Esophagus squamous epithelium (tissue), 5 donors: Measurements from ENCODE around the gene ZNF366. TPM values are rescaled to one million over a fixed set of nuclear protein-coding genes. Genes with fewer than 3 reads are reported as not detected.

Experiments
- DNase-seq: peaks from one replicate; lab custom pipeline; 2025; lab: John Stamatoyannopoulos, UW
- H3K27ac ChIP-seq, 4 donors: fragments of 200-600 bp; sonication (generic); one replicate each; pipeline ENCODE4 v1.5.1; 2016 to 2019; ENCODE audit warnings: mild to moderate bottlenecking in 1 of 4
- H3K27me3 ChIP-seq, 4 donors: fragments of 200-600 bp; sonication (generic); 1 replicate in 3 of 4; 2 replicates in 1 of 4; pipeline versions ENCODE4 v1.5.1 to v1.6.0; 2017 to 2021; ENCODE audit warnings: antibody characterized with exemption in 1 of 4
- H3K36me3 ChIP-seq, 3 donors: fragments of 200-600 bp; sonication (generic); one replicate each; pipeline ENCODE4 v1.5.1; 2016 to 2019
- H3K4me1 ChIP-seq, 3 donors: fragments of 200-600 bp; sonication (generic); one replicate each; pipeline ENCODE4 v1.5.1; 2017 to 2019
- H3K4me3 ChIP-seq, 4 donors: fragments of 200-600 bp; sonication (generic); 1 replicate in 3 of 4; 2 replicates in 1 of 4; pipeline ENCODE4 v1.5.1; 2016 to 2019; ENCODE audit warnings: mild to moderate bottlenecking in 2 of 4, moderate library complexity in 1 of 4
- H3K9me3 ChIP-seq, 3 donors: fragments of 200-600 bp; sonication (generic); one replicate each; pipeline ENCODE4 v1.5.1; 2016 to 2019
- POLR2A ChIP-seq, 4 donors: fragments of 450-650 bp; IDR thresholded peaks; one replicate each; pipeline ENCODE4 v1.6.1; 2017; ENCODE audit warnings: antibody characterized with exemption in 4 of 4, mild to moderate bottlenecking in 4 of 4, moderate library complexity in 3 of 4
- WGBS, 2 donors: methylation state at CpG; one replicate each; pipeline ENCODE4 v1.1.5; 2018; 5-methylcytosine and 5-hydroxymethylcytosine counted together
- intact Hi-C: fragments of 100-400 bp; cut with DNase I; formaldehyde crosslinking; loops from one replicate; pipeline ENCODE4 v1.15.0; 2022
- total RNA-seq, 4 donors: library from RNA; depleted of rRNA; stranded (reverse); fragments of >200 nt; gene quantifications; one replicate each; pipeline ENCODE4 v1.1.0, GENCODE V29; 2016
- TF ChIP-seq, protein P1 (sequence below), 6 experiments: fragments of 450-650 bp in 4 of 6; fragments of 200-600 bp in 2 of 6; sonication (generic) in 2 of 6; IDR thresholded peaks; one replicate each; pipeline ENCODE4 v1.5.1; 2016 to 2019; ENCODE audit warnings: antibody characterized with exemption in 6 of 6, mild to moderate bottlenecking in 4 of 6, moderate library complexity in 4 of 6
- donor health status: DM: yes; HTN: yes; CAD: no.

Gene ZNF366
- total RNA-seq, 4 donors from 2014 or later = 0.48 to 2.9 (median 1.4) TPM

DNA sequence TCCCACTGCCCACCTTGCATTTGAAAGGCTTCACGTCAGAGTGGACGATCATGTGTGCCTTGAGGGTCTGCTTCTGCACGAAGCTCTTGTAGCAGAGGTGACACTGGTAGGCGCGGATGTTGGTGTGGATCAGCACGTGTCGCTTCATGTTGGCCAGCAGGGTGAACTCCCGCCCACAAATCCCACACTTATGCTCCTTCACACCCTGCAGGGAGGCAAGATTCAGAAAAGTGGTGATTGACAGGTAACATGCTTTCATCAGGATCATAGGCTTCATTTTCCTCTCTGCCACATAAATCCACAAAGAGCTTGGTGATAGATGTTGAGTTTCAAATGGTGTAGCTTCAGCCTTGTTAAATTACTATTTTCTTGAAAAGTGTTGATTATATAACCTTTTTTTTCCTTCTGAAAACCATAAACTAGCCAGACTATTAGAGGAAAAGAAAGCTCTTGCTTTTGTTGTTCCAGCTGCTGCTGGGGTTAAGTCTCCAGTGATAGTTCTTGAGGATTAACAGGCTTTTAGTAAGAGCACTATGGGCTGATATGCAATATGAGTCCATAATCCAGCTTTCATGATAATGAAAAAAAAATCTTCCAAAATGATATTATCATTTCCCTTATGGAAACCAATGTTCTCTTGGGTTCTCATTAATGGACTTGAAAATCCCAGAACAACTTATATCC is 50.7 kb downstream of the ZNF366 start:
- TF ChIP-seq POLR2A (IDR thresholded peaks at IDR 0.05) = no peak
- TF ChIP-seq, protein P1, sequence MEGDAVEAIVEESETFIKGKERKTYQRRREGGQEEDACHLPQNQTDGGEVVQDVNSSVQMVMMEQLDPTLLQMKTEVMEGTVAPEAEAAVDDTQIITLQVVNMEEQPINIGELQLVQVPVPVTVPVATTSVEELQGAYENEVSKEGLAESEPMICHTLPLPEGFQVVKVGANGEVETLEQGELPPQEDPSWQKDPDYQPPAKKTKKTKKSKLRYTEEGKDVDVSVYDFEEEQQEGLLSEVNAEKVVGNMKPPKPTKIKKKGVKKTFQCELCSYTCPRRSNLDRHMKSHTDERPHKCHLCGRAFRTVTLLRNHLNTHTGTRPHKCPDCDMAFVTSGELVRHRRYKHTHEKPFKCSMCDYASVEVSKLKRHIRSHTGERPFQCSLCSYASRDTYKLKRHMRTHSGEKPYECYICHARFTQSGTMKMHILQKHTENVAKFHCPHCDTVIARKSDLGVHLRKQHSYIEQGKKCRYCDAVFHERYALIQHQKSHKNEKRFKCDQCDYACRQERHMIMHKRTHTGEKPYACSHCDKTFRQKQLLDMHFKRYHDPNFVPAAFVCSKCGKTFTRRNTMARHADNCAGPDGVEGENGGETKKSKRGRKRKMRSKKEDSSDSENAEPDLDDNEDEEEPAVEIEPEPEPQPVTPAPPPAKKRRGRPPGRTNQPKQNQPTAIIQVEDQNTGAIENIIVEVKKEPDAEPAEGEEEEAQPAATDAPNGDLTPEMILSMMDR (IDR thresholded peaks at IDR 0.05) = no peak
- no peaks in the 10 kb centered on the region for H3K27me3 ChIP-seq
- WGBS, 2 donors = 93 to 94% methylated on average over 8 of the region's 8 CpGs
- H3K9me3 ChIP-seq = no peaks in the 10 kb centered on the region
- no peaks in the 10 kb centered on the region for H3K36me3 ChIP-seq
- intact Hi-C loops = no loop called here
- peaks cover 17 to 49% (median 29%) of the 10 kb centered on the region in 3 donors for H3K4me1 ChIP-seq
- H3K4me3 ChIP-seq = no peak overlapping the region
- H3K27ac ChIP-seq = peak overlapping the region in 1 of 4 donors; percentile 92
- no peak for DNase-seq

GRCh38 chr5:72455476-72455875 is 51.7 kb downstream of the ZNF366 start:
- H3K27ac ChIP-seq = peak overlapping the region in 3 of 4 donors; percentile 84 to 92 (median 92)
- intact Hi-C loops = no loop called here

DNA sequence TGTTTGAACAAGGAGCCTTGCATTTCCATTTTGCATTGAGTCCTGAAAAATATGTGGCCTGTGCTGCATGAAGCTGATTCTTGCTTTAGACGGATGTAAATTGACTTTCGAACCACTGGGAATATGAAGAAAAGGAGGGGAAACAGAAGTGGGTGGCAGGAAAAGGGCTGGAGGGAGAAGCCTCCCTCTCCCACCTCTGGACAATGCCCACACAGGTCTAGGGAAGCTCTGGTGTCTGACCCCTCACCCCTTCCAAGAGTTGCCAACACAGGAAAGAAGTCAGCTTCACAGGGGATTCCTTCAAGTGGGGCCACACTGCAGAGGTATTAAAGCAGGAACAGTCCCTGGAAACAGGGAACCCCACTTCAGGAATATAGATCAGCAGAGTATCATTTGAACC is 52.2 kb downstream of the ZNF366 start:
- intact Hi-C loops = no loop called here

More at GRCh38 chr5:72455476-72455875, 51.7 kb downstream of the ZNF366 start:
- Histone ChIP-seq H3K36me3 (no peaks in the 10 kb centered on the region), H3K9me3 (no peaks in the 10 kb centered on the region), H3K4me3 (no peak overlapping the region), H3K27me3 (no peaks in the 10 kb centered on the region), H3K4me1 (peaks cover 17 to 60% (median 34%) of the 10 kb centered on the region in 3 donors)
- DNase-seq = no peak
- WGBS, 2 donors = 77 to 85% methylated on average over 9 of the region's 9 CpGs
- TF ChIP-seq, protein P1 (IDR thresholded peaks at IDR 0.05) = no peak
- TF ChIP-seq POLR2A (IDR thresholded peaks at IDR 0.05) = no peak

DNA sequence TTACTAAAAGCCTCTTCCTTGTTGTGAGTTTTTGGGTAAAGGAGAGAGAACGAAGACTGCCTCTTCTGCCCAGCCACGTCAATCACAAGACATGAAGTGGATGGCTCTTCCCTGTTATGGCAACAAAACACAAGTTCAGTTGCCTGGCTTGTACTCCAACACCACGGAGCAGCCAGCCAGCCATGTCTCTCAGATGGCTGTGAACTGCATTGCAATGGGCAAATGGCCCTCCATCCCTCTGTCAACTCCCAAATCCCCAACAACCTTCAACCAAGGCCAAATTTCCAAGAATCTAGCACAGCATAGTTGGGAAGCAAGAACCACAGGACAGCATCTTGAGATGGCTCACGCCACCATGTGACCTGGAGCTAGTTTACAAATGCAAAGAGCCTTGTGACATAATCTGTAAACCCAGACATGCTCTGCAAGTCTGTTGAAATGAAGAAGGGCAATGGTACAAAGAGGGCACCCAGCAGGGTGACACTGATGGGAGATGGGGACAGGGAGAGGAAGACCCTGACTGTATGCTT is 53.9 kb downstream of the ZNF366 start:
- intact Hi-C loops = no loop called here
- Histone ChIP-seq H3K4me1 (peaks cover 17 to 63% (median 34%) of the 10 kb centered on the region in 3 donors), H3K36me3 (no peaks in the 10 kb centered on the region), H3K27ac (peak overlapping the region; percentile 73 to 92 (median 88)), H3K27me3 (no peaks in the 10 kb centered on the region), H3K9me3 (no peaks in the 10 kb centered on the region), H3K4me3 (no peak overlapping the region)
- 53 to 79% methylated on average over 3 to 4 of the region's 4 CpGs for whole genome bisulfite sequencing, 2 donors
- no peak for TF ChIP-seq POLR2A (IDR thresholded peaks at IDR 0.05)
- no peak for DNase-seq

More for the DNA sequence above, 52.2 kb downstream of the ZNF366 start:
- Histone ChIP-seq H3K27ac (peak overlapping the region in 3 of 4 donors; percentile 84 to 92 (median 92)), H3K27me3 (no peaks in the 10 kb centered on the region), H3K9me3 (no peaks in the 10 kb centered on the region), H3K4me3 (no peak overlapping the region), H3K36me3 (no peaks in the 10 kb centered on the region), H3K4me1 (peaks cover 17 to 63% (median 34%) of the 10 kb centered on the region in 3 donors)
- WGBS, 2 donors = 83 to 92% methylated on average over 2 of the region's 2 CpGs
- TF ChIP-seq, protein P1 (IDR thresholded peaks at IDR 0.05) = no peak
- TF ChIP-seq POLR2A (IDR thresholded peaks at IDR 0.05) = no peak
- no peak for DNase-seq

- no peak for TF ChIP-seq POLR2A (IDR thresholded peaks at IDR 0.05)
- TF ChIP-seq, protein P1 (IDR thresholded peaks at IDR 0.05) = no peak
- no peak for DNase-seq
Observed at GRCh38 chr5:72452515-72453245, 54.5 kb downstream of the ZNF366 start.

More at GRCh38 chr5:72452515-72453245, 54.5 kb downstream of the ZNF366 start:
- intact Hi-C loops = no loop called here
- 20 to 38% methylated on average over 7 to 9 of the region's 9 CpGs for WGBS, 2 donors
- Histone ChIP-seq H3K4me3 (peak overlapping the region in 1 of 4 donors; percentile 29), H3K27me3 (no peaks in the 10 kb centered on the region), H3K4me1 (peaks cover 17 to 63% (median 34%) of the 10 kb centered on the region in 3 donors), H3K9me3 (no peaks in the 10 kb centered on the region), H3K36me3 (no peaks in the 10 kb centered on the region), H3K27ac (peak overlapping the region; percentile 73 to 92 (median 88))
